GM12878 (cell line): Measurements from ENCODE around the gene DNMT3B. TPM values are rescaled to one million over a fixed set of nuclear protein-coding genes. Genes with fewer than 3 reads are reported as not detected.

Experiments used
- ATAC-seq: fragments of 200-7000 bp; cut with Tn5 transposase; 3 replicates; pipeline ENCODE4 v1.9.1; 2020; ENCODE audit warnings: mild to moderate bottlenecking, moderate library complexity
- BruUV-seq: library from RNA; stranded (reverse); fragments of 400-500 nt; replicated peaks from 2 replicates; lab custom pipeline; 2021; lab: Mats Ljungman, UMichigan
- CTCF ChIA-PET: fragments of 300-600 bp; sonication (Branson Sonifier 250); formaldehyde crosslinking; extraction: SDS; loops from one replicate; lab custom pipeline; 2021; ENCODE audit warnings: inconsistent platforms; lab: Yijun Ruan, JAX
- POLR2A ChIA-PET: fragments of 350-600 bp; formaldehyde crosslinking; extraction: SDS; loops from one replicate; lab custom pipeline; 2021; ENCODE audit warnings: inconsistent platforms; lab: Charles Lee
- RAD21 ChIA-PET: fragments of 300-600 bp; sonication (Branson Sonifier 250); formaldehyde crosslinking; loops from one replicate; lab custom pipeline; 2023; ENCODE audit warnings: antibody characterized with exemption; ENCODE audit not compliant: unreplicated experiment; lab: Charles Lee
- SMC1A ChIA-PET: fragments of 300-600 bp; sonication (Branson Sonifier 250); formaldehyde crosslinking; loops from one replicate; lab custom pipeline; 2023; ENCODE audit not compliant: unreplicated experiment, uncharacterized antibody; lab: Charles Lee
- DNase-seq: peaks from one replicate; pipeline ENCODE4 v3.0.0-alpha.2; 2011; ENCODE audit warnings: low read depth, low spot score
- FAIRE-seq: peaks from 3 replicates; lab custom pipeline; 2011; peaks lifted over from hg19 to GRCh38; lab: Jason Lieb, UNC
- H2AFZ ChIP-seq: 2 replicates; pipeline ENCODE4 v1.6.0; 2011; ENCODE audit warnings: low read depth, low read length, control low read depth; ENCODE audit not compliant: control insufficient read depth
- H3K27ac ChIP-seq: 2 replicates; pipeline ENCODE4 v1.5.1; 2011; ENCODE audit warnings: control low read depth; ENCODE audit not compliant: control insufficient read depth, insufficient read depth
- H3K27me3 ChIP-seq, 2 experiments: replicated peaks in 1 of 2; 2 replicates each; pipeline versions ENCODE4 v1.6.0 to v1.6.1; 2011; ENCODE audit warnings: low read length in 1 of 2; ENCODE audit not compliant: control insufficient read depth in 2 of 2, insufficient read depth in 2 of 2
- H3K36me3 ChIP-seq, 2 experiments: 2 replicates each; pipeline ENCODE4 v1.5.1; 2011; ENCODE audit warnings: low read length in 1 of 2; ENCODE audit not compliant: control insufficient read depth in 2 of 2, insufficient read depth in 2 of 2
- H3K4me1 ChIP-seq: 2 replicates; pipeline ENCODE4 v1.6.1; 2011; ENCODE audit warnings: mild to moderate bottlenecking, low read length, moderate library complexity, mixed read lengths; ENCODE audit not compliant: control insufficient read depth, insufficient read depth
- H3K4me2 ChIP-seq: 2 replicates; pipeline ENCODE4 v1.6.0; 2011; ENCODE audit warnings: control low read depth; ENCODE audit not compliant: control insufficient read depth, insufficient read depth
- H3K4me3 ChIP-seq: fragments of 200-600 bp; sonication (generic); 2 replicates; pipeline ENCODE4 v1.5.1; 2016
- H3K79me2 ChIP-seq: 2 replicates; pipeline ENCODE4 v1.6.0; 2011; ENCODE audit warnings: low read length; ENCODE audit not compliant: control insufficient read depth, insufficient read depth
- H3K9ac ChIP-seq: 2 replicates; pipeline ENCODE4 v1.8.0; 2011; ENCODE audit warnings: low read length, control low read depth, mixed read lengths; ENCODE audit not compliant: control insufficient read depth, insufficient read depth
- H3K9me3 ChIP-seq: replicated peaks from 3 replicates; pipeline ENCODE4 v1.5.1; 2011; ENCODE audit warnings: mild to moderate bottlenecking, low read length; ENCODE audit not compliant: control insufficient read depth, insufficient read depth
- H4K20me1 ChIP-seq: 2 replicates; pipeline ENCODE4 v1.6.0; 2011; ENCODE audit not compliant: control insufficient read depth, insufficient read depth
- EGR1 ChIP-seq, 2 experiments: IDR thresholded peaks; 1 replicate in 1 of 2; 2 replicates in 1 of 2; pipeline ENCODE4 v1.6.1; 2011 to 2012; ENCODE audit warnings: low read depth in 2 of 2, low read length in 2 of 2, borderline replicate concordance in 1 of 2, mild to moderate bottlenecking in 1 of 2, moderate library complexity in 1 of 2
- JUND ChIP-seq: IDR thresholded peaks from 2 replicates; pipeline ENCODE4 v1.6.1; 2012; ENCODE audit warnings: low read depth, mild to moderate bottlenecking, low read length, improper control_type of control experiment, moderate library complexity
- WGBS: methylation state at CpG from one replicate; pipeline ENCODE4 v1.1.6; 2016; ENCODE audit warnings: low lambda C conversion rate; ENCODE audit not compliant: insufficient replicate concordance, insufficient coverage; ENCODE audit errors: missing lambda C conversion rate; 5-methylcytosine and 5-hydroxymethylcytosine counted together
- in situ Hi-C: fragments of 300-500 bp; cut with MboI; formaldehyde crosslinking; loops from 9 replicates; pipeline ENCODE4 v1.14.3; 2018; ENCODE audit warnings: mixed read lengths
- intact Hi-C: fragments of 100-400 bp; cut with micrococcal nuclease; formaldehyde crosslinking; loops from one replicate; pipeline ENCODE4 v1.14.2; 2022; ENCODE audit not compliant: unreplicated experiment
- polyA plus RNA-seq, 11 experiments: library from polyadenylated mRNA; depleted of rRNA in 4 of 11; unstranded in 6 of 11; stranded (reverse) in 5 of 11; fragments of >200 nt; fragmentation: Nextera tagmentation in 4 of 11; fragmentation: Illumina TruSeq in 1 of 11; extraction: Ambion mirVana in 4 of 11; extraction: Trizol in 1 of 11; gene quantifications; 1 replicate in 1 of 11; 2 replicates in 10 of 11; pipeline versions ENCODE4 v1.2.1 to v1.2.3, GENCODE V29; 2011 to 2016; ENCODE audit warnings: inconsistent platforms in 2 of 11, missing spikeins in 2 of 11, low read depth in 1 of 11
- total RNA-seq, 4 experiments: library from RNA; depleted of rRNA in 3 of 4; stranded (reverse); fragments of >200 nt in 3 of 4; fragmentation: Illumina TruSeq in 1 of 4; extraction: Trizol in 1 of 4; gene quantifications; 2 replicates each; pipeline versions ENCODE4 v1.2.1 to v1.2.3, GENCODE V29; 2013 to 2021

The DNMT3B gene
- total and polyA plus RNA-seq, 10 of the 15 experiments (the other 5 are each of a cell fraction or from before 2014, with no cell fraction given), result 0.23 to 1.9 (median 1.1) TPM

DNA sequence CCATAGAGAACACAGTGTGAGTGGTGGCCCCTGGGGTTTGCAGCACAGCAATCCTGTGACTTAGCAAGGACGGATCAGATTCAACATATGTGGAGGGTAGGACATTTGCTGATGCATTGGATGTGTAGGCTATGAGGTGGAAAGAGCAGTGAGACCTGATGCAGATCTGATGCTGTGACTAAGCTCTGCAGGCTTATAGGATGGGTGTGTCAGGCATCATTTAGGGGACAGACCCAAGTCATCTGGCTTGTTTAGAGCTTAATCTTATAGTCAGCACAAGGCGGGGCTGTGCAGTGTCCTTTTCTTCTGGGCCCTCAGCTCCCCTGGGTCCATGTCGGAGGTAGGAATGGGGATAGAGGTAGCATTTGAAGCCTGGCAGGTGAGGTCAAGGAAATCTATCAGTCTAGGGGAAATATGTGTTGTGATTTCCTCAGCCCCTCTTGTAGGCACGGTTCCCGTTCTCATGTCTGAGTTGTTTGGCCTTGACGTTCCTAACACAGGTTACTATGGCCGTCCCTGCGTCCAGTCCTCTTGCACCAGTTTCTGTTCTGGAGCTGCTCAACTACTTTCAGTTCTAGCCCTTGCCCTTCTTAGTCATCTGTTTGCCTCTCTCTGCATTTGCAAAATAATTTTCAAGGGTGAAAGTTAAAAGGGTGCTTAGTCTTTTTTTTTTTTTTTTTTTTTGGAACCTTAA is 42.0 kb downstream of the DNMT3B start:
- ChIA-PET POLR2A (interaction anchor here (1.0 kb wide), 1 partner anchor 10 kb away, joined by 7 read pairs; no protein-coding TSS in a partner anchor), SMC1A (no interaction called here), CTCF (no interaction called here), RAD21 (no interaction called here)
- Histone ChIP-seq H3K79me2 (no peaks in the 10 kb centered on the region), H3K9ac (no peak overlapping the region), H3K4me3 (no peak overlapping the region), H3K4me1 (peaks cover 2% of the 10 kb centered on the region; the same call in 1 of the 2 replicates), H3K27me3 (no peaks in the 10 kb centered on the region; a peak in 1 of 4 replicates), H3K9me3 (no peaks in the 10 kb centered on the region), H3K4me2 (no peak overlapping the region), H4K20me1 (no peaks in the 10 kb centered on the region), H2AFZ (no peak overlapping the region), H3K36me3 (no peaks in the 10 kb centered on the region), H3K27ac (no peak overlapping the region)
- FAIRE-seq (no peak), ATAC-seq (no peak), DNase-seq (no peak)
- in situ Hi-C loops, result no loop called here
- BruUV-seq, result no TSS peak
- 68% methylated on average over 8 of the region's 8 CpGs for WGBS
- TF ChIP-seq EGR1 (IDR thresholded peaks at IDR 0.05; ENCODE audit: borderline replicate concordance in 1 of 2, low read depth in 2 of 2, low read length in 2 of 2), result no peak
- intact Hi-C loops, result no loop called here

DNA sequence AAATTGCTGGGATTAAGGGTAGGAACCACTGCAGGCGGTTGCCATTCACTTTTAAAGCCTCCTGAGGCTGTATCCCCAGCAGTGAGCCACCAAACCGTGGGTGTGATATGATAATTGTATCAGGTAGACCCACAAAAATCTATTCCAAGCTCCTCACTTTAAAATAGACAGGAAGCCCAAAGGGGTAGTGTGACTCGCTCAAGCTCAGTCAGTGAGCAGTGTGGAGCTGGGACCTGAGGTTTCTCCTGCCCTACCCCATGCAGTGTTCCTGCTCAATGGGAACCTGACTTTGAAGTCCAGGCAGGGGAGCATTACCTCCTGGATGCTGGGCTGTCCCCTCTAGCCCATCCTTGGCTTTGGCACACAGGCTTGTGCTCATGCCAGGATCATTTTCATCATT is 42.6 kb downstream of the DNMT3B start:
- WGBS, result 54% methylated on average over 3 of the region's 3 CpGs
- Histone ChIP-seq H3K9ac (no peak overlapping the region), H3K36me3 (no peaks in the 10 kb centered on the region), H2AFZ (no peak overlapping the region), H4K20me1 (no peaks in the 10 kb centered on the region), H3K4me2 (no peak overlapping the region), H3K79me2 (no peaks in the 10 kb centered on the region), H3K27ac (no peak overlapping the region), H3K27me3 (no peaks in the 10 kb centered on the region; a peak in 1 of 4 replicates), H3K4me3 (no peak overlapping the region), H3K4me1 (peaks cover 2% of the 10 kb centered on the region; the same call in 1 of the 2 replicates), H3K9me3 (no peaks in the 10 kb centered on the region)
- TF ChIP-seq JUND, result no peak
- ChIA-PET RAD21 (no interaction called here), SMC1A (interaction anchor here (1.1 kb wide), 1 partner anchor 15 kb away, joined by 5 read pairs; no protein-coding TSS in a partner anchor), POLR2A (interaction anchor here (1.0 kb wide), 1 partner anchor 10 kb away, joined by 7 read pairs; no protein-coding TSS in a partner anchor), CTCF (no interaction called here)
- BruUV-seq, result no TSS peak
- FAIRE-seq (no peak), DNase-seq (no peak), ATAC-seq (no peak)
- in situ Hi-C loops (no loop called here), intact Hi-C loops (no loop called here)
